ENCODE measurements around the gene MAGI2.

DNA sequence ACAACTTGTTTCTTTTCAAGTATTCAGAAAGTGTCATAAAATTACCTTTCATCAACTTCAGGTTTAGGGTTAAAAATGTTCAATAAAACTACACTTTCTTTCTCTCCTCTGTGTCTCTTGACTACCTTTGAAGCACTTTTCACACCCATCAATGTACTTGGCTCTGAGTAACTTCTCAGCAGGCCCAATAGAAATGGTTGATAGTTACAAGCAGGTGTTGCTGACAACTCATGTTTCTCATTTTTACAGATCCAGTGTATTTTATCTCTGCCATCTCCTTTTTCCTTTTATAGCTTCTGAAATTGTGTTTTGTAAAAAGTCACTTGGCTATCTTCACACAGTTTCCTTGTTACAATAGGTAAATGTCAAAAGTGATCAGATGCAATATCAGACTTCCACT, 1306.9 kb downstream of the MAGI2 start:
- TF ChIP-seq, protein P1, sequence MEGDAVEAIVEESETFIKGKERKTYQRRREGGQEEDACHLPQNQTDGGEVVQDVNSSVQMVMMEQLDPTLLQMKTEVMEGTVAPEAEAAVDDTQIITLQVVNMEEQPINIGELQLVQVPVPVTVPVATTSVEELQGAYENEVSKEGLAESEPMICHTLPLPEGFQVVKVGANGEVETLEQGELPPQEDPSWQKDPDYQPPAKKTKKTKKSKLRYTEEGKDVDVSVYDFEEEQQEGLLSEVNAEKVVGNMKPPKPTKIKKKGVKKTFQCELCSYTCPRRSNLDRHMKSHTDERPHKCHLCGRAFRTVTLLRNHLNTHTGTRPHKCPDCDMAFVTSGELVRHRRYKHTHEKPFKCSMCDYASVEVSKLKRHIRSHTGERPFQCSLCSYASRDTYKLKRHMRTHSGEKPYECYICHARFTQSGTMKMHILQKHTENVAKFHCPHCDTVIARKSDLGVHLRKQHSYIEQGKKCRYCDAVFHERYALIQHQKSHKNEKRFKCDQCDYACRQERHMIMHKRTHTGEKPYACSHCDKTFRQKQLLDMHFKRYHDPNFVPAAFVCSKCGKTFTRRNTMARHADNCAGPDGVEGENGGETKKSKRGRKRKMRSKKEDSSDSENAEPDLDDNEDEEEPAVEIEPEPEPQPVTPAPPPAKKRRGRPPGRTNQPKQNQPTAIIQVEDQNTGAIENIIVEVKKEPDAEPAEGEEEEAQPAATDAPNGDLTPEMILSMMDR (IDR thresholded peaks at IDR 0.05): no peak
- TF ChIP-seq EP300 (IDR thresholded peaks at IDR 0.05): no peak
- no peak for TF ChIP-seq POLR2A (IDR thresholded peaks at IDR 0.05)
